Stimulated activated CD8-positive, alpha-beta memory T cell treated with anti-CD3 and anti-CD28 coated beads, Interleukin-2, amount 100 ng/mL, for 48 hours (primary cell): ENCODE results near the gene CRACDL.

Experiments
- DNase-seq, 2 donors: peaks; one replicate each; pipeline ENCODE4 v3.0.0-alpha.2; 2020; ENCODE audit warnings: low read depth in 2 of 2

The CRACDL gene

GRCh38 chr2:98750593-98751282 is 185.3 kb downstream of the CRACDL start:
- DNase-seq, result no peak

GRCh38 chr2:98749066-98749450 is 187.0 kb downstream of the CRACDL start:
- DNase-seq, result no peak

- no peak for DNase-seq
Observed at GRCh38 chr2:98748292-98749065, 187.5 kb downstream of the CRACDL start.

- no peak for DNase-seq
Observed at GRCh38 chr2:98747888-98748287, 188.1 kb downstream of the CRACDL start.

GRCh38 chr2:98746426-98746825 is 189.6 kb downstream of the CRACDL start:
- DNase-seq, result no peak

GRCh38 chr2:98744595-98744994 is 191.4 kb downstream of the CRACDL start:
- no peak for DNase-seq
